SK-N-SH treated with all-trans-retinoic acid at 6 μM for 48 hours (cell line): ENCODE results near the gene WDR49.

Source experiments
- ATAC-seq: fragments of 200-7000 bp; cut with Tn5 transposase; 3 replicates; pipeline ENCODE4 v1.9.1; 2020; ENCODE audit warnings: mild to moderate bottlenecking, moderate library complexity
- ARNTL ChIP-seq: fragments of 450-650 bp; formaldehyde crosslinking; IDR thresholded peaks from 2 replicates; pipeline ENCODE4 v1.5.0; 2020; ENCODE audit warnings: low read depth, mild to moderate bottlenecking, moderate library complexity, borderline replicate concordance
- BACH2 ChIP-seq: fragments of 250-450 bp; sonication (Bioruptor Pico); IDR thresholded peaks from 2 replicates; pipeline ENCODE4 v1.9.0; 2021; ENCODE audit warnings: mild to moderate bottlenecking, borderline replicate concordance
- CREB5 ChIP-seq: fragments of 250-450 bp; sonication (Bioruptor Pico); IDR thresholded peaks from 2 replicates; pipeline ENCODE4 v1.5.1; 2020; ENCODE audit warnings: low read depth, mild to moderate bottlenecking, moderate library complexity
- CSDC2 ChIP-seq: fragments of 250-450 bp; sonication (Bioruptor Pico); IDR thresholded peaks from 2 replicates; pipeline ENCODE4 v1.5.0; 2020; ENCODE audit warnings: mild to moderate bottlenecking, moderate library complexity
- ESRRG ChIP-seq: fragments of 250-450 bp; sonication (Bioruptor Pico); IDR thresholded peaks from 2 replicates; pipeline ENCODE4 v1.6.1; 2021; ENCODE audit warnings: mild to moderate bottlenecking
- GLIS3 ChIP-seq: fragments of 250-450 bp; sonication (Bioruptor Pico); IDR thresholded peaks from 2 replicates; pipeline ENCODE4 v1.5.0; 2020; ENCODE audit warnings: mild to moderate bottlenecking, moderate library complexity
- ISL1 ChIP-seq: fragments of 250-450 bp; sonication (Bioruptor Pico); IDR thresholded peaks from 2 replicates; pipeline ENCODE4 v2.1.2; 2022; ENCODE audit warnings: mild to moderate bottlenecking, moderate library complexity
- OSR1 ChIP-seq: fragments of 250-450 bp; sonication (Bioruptor Pico); IDR thresholded peaks from 2 replicates; pipeline ENCODE4 v1.8.0; 2022; ENCODE audit warnings: moderate library complexity, mild to moderate bottlenecking, inconsistent platforms
- PATZ1 ChIP-seq: fragments of 250-450 bp; sonication (Bioruptor Pico); IDR thresholded peaks from 2 replicates; pipeline ENCODE4 v1.8.0; 2020; ENCODE audit warnings: mild to moderate bottlenecking, moderate library complexity, borderline replicate concordance
- POU6F1 ChIP-seq: fragments of 250-450 bp; sonication (Bioruptor Pico); IDR thresholded peaks from 2 replicates; pipeline ENCODE4 v1.8.0; 2021; ENCODE audit warnings: low read depth, mild to moderate bottlenecking, moderate library complexity, borderline replicate concordance
- RARB ChIP-seq: fragments of 250-450 bp; sonication (Bioruptor Pico); IDR thresholded peaks from 2 replicates; pipeline ENCODE4 v1.8.0; 2021; ENCODE audit warnings: mild to moderate bottlenecking, moderate library complexity
- SNAI2 ChIP-seq: fragments of 250-450 bp; sonication (Bioruptor Pico); IDR thresholded peaks from 2 replicates; pipeline ENCODE4 v1.5.0; 2020; ENCODE audit warnings: mild to moderate bottlenecking, moderate library complexity
- TCF4 ChIP-seq: fragments of 250-450 bp; sonication (Bioruptor Pico); IDR thresholded peaks from 2 replicates; pipeline ENCODE4 v1.8.0; 2021; ENCODE audit warnings: mild to moderate bottlenecking, moderate library complexity, borderline replicate concordance
- TOX ChIP-seq: fragments of 250-450 bp; sonication (Bioruptor Pico); IDR thresholded peaks from 2 replicates; pipeline ENCODE4 v1.8.0; 2021; ENCODE audit warnings: mild to moderate bottlenecking, moderate library complexity, borderline replicate concordance
- TSHZ2 ChIP-seq: fragments of 250-450 bp; sonication (Bioruptor Pico); IDR thresholded peaks from 2 replicates; pipeline ENCODE4 v1.5.0; 2020; ENCODE audit warnings: mild to moderate bottlenecking, moderate library complexity
- ZC3H10 ChIP-seq: fragments of 250-450 bp; sonication (Bioruptor Pico); IDR thresholded peaks from 2 replicates; pipeline ENCODE4 v1.5.1; 2021; ENCODE audit warnings: mild to moderate bottlenecking, moderate library complexity
- ZFP3 ChIP-seq: fragments of 250-450 bp; sonication (Bioruptor Pico); IDR thresholded peaks from 2 replicates; pipeline ENCODE4 v1.5.0; 2020; ENCODE audit warnings: mild to moderate bottlenecking, moderate library complexity
- ZNF565 ChIP-seq: fragments of 450-650 bp; formaldehyde crosslinking; conservative IDR thresholded peaks from 2 replicates; pipeline ENCODE4 v1.5.0; 2020; ENCODE audit warnings: low read depth, mild to moderate bottlenecking, moderate library complexity
- ZNF70 ChIP-seq: fragments of 450-650 bp; formaldehyde crosslinking; IDR thresholded peaks from 2 replicates; pipeline ENCODE4 v1.5.0; 2020; ENCODE audit warnings: mild to moderate bottlenecking, moderate library complexity
- TF ChIP-seq, protein P1 (sequence below): fragments of 250-450 bp; sonication (Bioruptor Pico); IDR thresholded peaks from 2 replicates; pipeline ENCODE4 v1.5.1; 2021; ENCODE audit warnings: mild to moderate bottlenecking, moderate library complexity

Gene WDR49

GRCh38 chr3:167668651-167669050, 14.9 kb upstream of the WDR49 start:
- ATAC-seq: no peak
- TF ChIP-seq ISL1 (CRISPR knock-in tag) (no peak), CREB5 (CRISPR knock-in tag) (no peak), BACH2 (CRISPR knock-in tag) (no peak), CSDC2 (CRISPR knock-in tag) (no peak), TCF4 (CRISPR knock-in tag) (no peak), ARNTL (CRISPR knock-in tag) (no peak), TOX (CRISPR knock-in tag) (no peak), ZNF70 (CRISPR knock-in tag) (no peak)

- ATAC-seq: no peak
- TF ChIP-seq POU6F1 (CRISPR knock-in tag): no peak
- TF ChIP-seq PATZ1 (CRISPR knock-in tag): no peak
- TF ChIP-seq CREB5 (CRISPR knock-in tag): no peak
- TF ChIP-seq GLIS3: no peak
Measured at GRCh38 chr3:167666563-167666962, 12.8 kb upstream of the WDR49 start.

- no peak for TF ChIP-seq TCF4 (CRISPR knock-in tag)
- TF ChIP-seq RARB: no peak
- TF ChIP-seq TOX (CRISPR knock-in tag): no peak
- TF ChIP-seq CREB5 (CRISPR knock-in tag): no peak
- TF ChIP-seq ISL1 (CRISPR knock-in tag): no peak
- TF ChIP-seq TSHZ2 (CRISPR knock-in tag): no peak
- TF ChIP-seq ARNTL (CRISPR knock-in tag): no peak
- TF ChIP-seq, protein P1, sequence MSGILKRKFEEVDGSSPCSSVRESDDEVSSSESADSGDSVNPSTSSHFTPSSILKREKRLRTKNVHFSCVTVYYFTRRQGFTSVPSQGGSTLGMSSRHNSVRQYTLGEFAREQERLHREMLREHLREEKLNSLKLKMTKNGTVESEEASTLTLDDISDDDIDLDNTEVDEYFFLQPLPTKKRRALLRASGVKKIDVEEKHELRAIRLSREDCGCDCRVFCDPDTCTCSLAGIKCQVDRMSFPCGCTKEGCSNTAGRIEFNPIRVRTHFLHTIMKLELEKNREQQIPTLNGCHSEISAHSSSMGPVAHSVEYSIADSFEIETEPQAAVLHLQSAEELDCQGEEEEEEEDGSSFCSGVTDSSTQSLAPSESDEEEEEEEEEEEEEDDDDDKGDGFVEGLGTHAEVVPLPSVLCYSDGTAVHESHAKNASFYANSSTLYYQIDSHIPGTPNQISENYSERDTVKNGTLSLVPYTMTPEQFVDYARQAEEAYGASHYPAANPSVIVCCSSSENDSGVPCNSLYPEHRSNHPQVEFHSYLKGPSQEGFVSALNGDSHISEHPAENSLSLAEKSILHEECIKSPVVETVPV: no peak
- no peak for TF ChIP-seq ZFP3 (CRISPR knock-in tag)
- TF ChIP-seq ZC3H10 (CRISPR knock-in tag): no peak
- TF ChIP-seq OSR1: no peak
- TF ChIP-seq POU6F1 (CRISPR knock-in tag): no peak
- no peak for TF ChIP-seq SNAI2 (CRISPR knock-in tag)
- TF ChIP-seq ESRRG (CRISPR knock-in tag): no peak
- TF ChIP-seq ZNF565: no peak
- no peak for ATAC-seq
Measured at GRCh38 chr3:167662919-167663400, 9.2 kb upstream of the WDR49 start.
